NCI-H1048 (cell line): ENCODE measurements around the gene MAGEA9.
"Not testable (repeated sequence)": the region's sequence is repeated elsewhere in the genome, so short reads cannot be mapped to it uniquely, and the experiment has no call there.

ENCODE experiments used
- DNase-seq: peaks from one replicate; lab custom pipeline; 2025; lab: John Stamatoyannopoulos, UW

MAGEA9 gene, protein sequence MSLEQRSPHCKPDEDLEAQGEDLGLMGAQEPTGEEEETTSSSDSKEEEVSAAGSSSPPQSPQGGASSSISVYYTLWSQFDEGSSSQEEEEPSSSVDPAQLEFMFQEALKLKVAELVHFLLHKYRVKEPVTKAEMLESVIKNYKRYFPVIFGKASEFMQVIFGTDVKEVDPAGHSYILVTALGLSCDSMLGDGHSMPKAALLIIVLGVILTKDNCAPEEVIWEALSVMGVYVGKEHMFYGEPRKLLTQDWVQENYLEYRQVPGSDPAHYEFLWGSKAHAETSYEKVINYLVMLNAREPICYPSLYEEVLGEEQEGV

DNA sequence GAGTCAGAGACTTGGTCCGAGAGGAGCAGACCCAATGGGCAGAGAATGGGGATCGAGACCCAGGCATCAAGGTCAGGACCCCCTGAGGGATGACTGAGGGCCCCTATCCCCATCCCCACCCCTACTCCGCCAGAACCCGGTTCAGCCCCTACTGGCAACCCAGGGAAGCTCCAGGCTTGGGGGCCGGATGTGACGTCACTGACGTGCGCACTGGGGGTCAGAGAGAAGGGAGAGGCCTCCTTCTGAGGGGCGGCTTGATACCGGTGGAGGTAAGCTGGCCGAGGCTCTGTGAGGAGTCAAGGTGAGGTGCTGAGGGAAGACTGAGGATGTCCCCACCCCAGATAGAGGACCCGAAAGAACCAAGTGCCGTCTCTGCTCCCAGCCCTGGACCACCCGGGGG, at the start of gene MAGEA9:
Gene MAGEA9, plus strand, starts transcription at position 204 of the 400 bp plus-strand sequence. CDS start 4,281 bp downstream, outside the sequence.
- DNase-seq = not testable (repeated sequence)

DNA sequence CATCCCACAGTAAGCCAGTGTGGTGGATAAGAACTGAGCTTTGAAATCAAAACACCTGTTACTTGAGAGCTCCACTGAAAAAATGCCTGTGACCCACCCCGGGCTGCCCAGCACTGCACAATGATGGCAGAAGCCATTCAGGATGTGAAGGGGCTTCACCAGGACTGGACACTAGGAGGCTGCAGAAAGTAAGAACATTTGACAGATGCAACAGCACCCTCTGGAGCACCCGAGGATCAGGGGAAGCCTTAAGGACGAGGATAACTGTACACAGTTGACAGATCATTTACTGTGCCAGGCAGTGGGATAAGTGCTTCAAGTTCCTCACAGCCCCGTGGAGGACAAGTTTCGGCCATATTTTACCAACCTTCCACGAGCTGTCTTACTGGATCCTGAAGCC, 39.5 kb upstream of the MAGEA9 start:
- DNase-seq = not testable (repeated sequence)

DNA sequence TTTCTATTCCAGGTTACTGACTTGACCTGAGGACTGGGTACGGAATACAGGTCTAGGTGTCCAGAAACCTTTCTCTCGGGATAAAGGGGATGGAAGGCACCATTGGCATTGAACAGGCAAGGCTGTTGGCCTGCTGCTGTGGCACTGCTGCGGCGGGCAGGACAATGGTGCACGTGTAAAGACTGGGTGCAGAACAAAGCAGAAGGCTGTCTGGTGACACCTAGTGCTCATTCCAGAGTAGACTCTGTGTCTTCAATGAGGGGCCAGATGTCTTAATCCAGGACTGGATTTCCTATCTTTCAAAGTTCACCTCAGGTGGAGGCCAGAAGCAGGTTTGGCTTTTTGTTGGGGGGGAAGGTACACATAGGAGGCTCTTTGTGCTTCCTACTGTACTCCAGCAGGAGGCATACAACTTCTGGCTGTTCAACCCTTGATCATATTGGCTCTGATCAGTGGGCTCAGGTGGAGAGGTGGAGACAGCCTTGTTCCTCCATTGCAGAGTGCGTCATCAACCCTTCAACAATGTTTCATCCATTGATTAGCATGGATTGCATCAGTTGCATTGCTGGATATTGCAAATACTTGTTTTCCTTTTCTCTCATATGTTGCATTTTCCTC, 35.2 kb upstream of the MAGEA9 start:
- not testable (repeated sequence) for DNase-seq

DNA sequence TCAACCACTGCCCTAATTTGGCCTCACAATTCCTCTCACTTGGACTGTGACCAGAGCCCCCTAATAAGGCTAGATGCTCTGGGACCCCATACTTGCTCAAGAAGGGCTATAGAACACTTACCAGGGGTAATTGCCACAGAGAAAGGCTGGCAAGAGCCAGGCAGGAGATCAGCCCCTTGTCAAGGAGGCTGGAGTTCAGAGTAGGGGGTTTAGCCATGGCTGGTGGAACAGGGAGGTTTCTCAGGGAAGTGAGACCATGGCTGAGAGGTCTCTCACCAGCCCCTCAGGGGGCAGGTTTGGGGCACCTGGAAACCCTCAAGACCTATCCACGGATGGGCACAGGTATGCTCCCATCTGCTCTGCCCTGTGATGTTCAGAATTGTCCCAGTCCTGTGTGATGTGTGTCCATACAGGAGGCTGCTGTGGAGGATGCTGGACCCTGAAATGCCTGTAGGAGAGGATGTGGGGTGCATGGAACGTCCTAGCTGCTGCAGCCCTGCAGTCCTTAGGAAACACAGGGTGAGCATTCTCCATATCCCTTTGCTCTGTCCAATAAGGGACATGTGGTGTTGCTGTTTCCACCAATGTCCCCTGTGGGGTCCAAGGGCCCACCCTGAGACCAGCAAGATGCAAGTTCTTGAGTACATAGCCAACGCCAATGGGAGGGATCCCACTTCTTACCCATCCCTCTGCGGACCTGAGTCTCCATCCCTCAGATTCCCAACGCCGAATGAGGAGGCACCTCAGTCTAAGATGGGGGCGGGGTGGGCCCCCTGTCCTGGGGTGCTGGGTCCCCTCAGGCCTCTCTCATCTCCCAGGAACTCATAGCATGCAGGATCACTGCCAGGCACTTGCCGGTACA, 24.3 kb upstream of the MAGEA9 start:
- DNase-seq = no peak

DNA sequence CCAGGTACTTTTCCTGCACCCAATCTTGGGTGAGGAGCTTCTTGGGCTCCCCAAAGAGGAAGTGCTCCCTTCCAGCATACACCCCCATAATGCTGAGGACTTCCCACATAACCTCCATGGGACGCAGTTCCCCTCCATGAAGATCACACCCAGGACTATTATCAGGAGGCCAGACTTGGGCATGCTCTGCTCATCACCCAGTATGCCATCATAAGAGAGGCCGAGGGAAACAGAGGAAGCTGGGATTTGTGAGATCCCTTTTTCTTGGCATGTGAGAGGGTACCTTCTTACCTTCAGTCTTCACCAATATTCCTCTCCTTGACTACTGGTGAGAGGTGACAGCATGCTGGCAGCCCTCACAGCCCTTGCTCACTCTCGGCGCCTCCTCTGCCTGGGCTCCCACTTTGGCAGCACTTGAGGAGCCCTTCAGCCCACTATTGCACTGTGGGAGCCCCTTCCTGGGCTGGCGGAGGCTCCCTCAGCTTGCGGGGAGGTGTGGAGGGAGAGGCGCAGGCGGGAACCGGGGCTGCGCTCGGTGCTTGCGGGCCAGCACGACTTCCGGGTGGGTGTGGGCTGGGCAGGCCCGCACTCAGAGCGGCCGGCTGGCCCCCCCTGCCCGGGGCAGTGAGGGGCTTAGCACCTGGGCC, 23.5 kb upstream of the MAGEA9 start:
- no peak for DNase-seq

DNA sequence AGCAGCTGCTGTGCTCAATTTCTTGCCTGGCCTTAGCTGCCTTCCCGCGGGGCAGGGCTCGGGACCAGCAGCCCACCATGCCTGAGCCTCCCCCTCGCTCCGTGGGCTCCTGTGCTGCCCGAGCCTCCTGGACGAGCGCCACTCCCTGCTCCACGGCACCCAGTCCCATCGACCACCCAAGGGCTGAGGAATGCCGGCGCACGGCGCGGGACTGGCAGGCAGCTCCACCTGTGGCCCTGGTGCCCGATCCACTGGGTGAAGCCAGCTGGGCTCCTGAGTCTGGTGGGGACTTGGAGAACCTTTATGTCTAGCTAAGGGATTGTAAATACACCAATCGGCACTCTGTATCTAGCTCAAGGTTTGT, 23.0 kb upstream of the MAGEA9 start:
- not testable (repeated sequence) for DNase-seq

DNA sequence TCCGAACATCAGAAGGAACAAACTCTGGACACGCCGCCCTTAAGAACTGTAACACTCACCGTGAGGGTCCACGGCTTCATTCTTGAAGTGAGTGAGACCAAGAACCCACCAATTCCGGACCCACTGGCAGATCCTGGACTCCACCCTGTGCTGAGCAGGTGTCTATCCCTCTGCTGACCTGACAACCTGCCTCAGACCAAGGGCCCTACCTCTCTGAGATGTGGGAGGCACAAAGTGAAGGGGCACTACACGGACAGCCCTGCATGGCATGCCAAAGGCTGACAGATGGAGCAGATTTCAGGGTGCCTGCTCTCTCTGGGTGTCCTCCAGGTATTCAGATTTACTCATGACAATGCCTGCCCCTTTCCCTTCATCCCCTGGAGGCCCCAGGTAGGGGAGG, 21.9 kb upstream of the MAGEA9 start:
- no peak for DNase-seq

DNA sequence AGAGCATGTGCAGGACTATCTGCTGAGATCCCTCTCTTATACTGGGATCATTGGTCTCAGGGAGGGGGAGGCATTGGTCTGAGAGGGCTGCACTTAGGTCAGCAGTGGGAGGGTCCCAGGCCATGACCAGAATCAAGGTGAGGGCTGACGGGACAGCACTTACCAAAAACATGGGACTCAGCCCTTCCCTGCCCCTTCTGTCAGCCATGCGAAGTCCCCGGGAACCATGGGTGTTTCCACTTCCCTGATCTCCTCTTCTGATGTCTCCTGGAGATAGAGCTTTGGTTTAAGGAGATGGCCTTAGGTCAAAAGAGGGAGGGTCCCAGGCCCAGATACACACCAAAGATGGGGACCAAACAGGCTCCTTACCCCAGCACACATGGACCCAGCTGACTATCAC, 20.8 kb upstream of the MAGEA9 start:
- no peak for DNase-seq

DNA sequence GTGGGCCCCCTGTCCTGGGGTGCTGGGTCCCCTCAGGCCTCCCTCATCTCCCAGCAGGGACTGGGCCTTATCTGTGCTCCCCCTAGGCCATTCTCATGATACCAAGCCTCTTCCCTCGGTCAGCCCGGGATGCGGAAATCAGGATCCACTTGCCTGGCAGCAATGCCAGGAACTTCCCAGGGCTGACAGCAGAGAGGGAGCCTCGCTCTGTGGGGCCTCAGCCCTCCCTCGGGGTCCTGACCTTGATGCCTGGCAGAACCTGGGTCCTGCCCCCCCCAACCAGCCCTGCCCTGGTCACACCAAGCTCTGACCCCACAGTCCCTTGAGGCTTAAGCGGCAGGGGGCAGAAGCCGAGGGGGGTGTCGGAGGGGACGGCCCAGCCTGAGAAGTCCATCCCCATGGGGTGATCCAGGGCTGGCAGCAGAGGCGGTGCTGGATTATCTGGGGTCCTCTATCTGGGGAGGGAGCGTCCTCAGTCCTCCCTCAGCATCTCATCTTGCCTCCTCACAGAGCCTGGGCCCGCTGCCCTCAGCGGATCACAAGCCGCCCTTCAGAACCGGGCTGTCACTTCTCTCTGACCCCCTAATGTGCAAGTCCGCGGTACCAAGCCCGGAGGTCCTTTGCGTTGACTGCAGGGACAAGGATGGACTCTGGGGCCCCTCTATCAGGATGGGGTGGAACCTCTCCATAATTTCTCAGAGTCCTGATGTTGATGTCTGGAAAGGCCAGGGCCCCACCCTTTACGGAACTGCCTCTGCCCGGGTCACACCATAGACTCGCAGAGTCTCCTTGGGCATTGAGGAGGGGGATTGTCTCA, 19.7 kb upstream of the MAGEA9 start:
- not testable (repeated sequence) for DNase-seq

DNA sequence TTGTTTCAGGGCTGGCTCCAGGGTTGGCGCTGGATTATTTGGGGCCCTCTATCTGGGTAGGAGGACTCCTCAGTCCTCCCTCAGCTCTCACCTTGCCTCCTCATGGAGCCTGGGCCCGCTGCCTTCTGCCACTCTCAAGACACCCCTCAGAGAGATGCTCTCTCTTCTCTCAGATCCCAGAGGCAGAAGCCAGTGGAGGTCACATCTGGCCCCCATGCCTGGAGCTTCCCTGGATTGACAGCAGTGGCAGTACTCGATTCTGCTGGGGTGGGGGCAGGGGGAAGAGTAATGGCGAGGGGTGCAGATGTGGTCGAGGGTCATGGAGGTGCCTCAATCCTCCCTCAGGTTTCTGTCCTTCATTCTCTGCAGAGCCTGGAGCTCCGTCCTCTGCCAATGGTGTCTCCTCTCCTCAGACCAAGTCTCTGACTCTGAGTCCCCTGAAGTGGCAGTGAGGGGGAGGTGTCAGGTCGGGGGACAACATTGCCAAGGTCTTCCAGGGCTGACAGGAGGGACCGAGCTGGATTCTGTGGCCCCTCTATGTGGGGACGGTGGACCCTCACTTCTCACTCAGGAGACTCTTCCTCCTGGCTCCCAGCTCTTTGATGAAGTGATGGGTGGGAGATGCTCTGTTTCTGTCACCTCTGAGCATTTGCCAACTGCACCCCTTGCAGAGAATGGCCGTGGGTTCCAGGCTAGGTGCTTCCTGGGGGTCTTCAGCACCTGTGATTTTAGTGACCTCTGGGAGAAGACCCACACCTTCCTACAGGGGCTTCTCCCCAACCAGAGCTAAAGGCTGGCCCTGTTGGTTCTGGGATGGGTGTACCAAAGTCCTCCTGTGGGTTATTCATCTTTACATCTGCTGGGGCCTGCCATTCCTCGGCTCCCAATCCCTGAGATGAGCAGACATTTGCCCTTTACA, 18.8 kb upstream of the MAGEA9 start:
- no peak for DNase-seq

DNA sequence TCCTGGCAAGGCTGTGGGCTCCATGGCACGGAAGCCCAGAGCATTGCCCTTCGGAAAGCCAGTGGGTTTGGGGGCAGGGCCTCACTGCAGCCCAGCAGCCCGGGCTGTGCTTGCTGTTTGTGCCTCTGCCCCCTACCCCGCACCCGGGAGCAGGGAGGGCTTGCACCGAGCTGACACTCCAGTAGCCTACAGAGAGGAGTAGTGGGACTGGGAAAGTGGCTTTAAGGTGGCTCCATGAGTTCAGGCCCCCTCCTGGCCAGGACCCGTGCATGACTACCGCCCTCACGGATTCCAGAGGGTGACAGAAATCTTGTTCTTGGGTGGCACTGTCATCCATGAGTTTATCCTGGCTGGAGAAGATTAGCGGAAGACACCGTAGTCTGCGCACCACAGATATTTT, 11.4 kb upstream of the MAGEA9 start:
- DNase-seq = not testable (repeated sequence)

DNA sequence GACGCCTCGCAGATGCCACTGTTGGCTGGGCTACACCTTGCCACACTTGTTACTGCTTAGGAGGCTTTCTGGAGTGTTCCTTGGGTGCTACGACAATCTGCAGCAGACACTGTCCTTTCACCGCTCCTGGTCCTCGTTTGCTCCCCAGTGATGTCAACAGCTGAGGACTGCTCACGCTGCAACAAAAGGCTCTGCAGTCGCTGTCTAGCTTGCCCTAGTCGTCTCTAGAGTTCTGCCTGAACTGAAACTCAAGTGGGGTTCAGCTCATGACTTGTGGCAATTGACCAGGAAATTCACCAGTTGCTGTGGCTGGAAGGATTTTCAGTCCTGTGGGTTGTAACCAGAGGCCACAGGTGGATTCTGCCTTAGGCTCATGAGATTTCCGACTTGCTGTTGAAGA, 8.7 kb upstream of the MAGEA9 start:
- not testable (repeated sequence) for DNase-seq

DNA sequence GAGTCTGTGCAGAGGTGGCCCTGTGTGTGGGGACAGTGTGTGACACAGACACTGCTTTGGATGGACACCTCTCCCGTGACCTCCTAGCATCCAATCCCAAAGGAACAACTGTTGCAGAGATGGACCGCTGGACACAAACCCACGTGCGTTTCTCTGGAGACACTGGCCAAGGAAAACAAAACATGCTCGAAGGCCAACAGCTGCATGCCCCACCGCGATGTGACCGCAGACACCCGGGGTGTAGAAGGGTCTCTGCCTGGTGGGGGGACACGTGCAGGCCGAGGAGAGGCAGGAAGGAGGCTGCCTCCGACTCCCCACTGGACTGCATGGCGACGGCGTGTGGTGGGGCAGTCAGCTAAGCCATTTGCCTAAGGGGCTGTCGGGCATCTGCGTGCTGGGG, 8.0 kb upstream of the MAGEA9 start, which contains the start of gene HSFX1:
Gene HSFX1, plus strand, starts transcription at position 301 of the 400 bp plus-strand sequence. CDS start 614 bp downstream, outside the sequence.
- DNase-seq = not testable (repeated sequence)

DNA sequence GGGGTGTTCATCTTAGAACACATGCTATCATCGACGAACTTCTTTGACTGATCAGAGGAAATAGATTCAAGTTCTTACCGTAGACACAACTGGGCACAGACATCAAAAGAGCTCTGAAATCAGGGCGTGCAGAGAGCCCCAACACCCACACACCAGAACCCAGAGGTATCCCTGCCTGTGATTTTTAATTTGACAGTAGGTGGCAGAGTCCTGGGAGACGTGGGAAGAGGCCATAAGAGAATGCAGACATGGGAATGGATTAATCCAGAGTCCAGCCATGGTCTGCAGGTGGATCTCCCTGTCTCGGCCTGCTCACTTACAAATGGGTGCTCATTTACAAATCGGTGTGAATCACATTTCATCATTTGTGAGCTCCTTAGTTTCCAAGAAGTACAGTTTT, 3.7 kb upstream of the MAGEA9 start:
- DNase-seq = not testable (repeated sequence)

DNA sequence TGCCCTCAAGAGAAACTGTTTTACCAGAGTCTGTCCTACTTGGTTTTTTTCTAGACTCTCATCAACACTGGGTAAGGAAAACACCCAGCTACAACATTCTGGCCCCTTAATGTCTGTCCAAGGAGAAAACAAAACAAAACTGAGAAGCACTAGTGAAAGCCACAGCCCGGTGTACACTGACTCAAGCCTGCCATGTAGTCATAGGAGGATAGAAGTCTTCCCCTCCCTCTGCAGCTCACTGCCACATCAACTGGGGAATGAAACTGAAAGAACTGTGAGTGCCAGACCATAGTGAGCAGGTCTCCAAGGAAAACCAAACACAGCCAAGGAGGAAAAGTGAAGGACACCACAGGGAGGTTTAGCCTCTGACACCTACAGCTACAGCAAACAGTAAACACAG, 13.8 kb downstream of the MAGEA9 start:
- not testable (repeated sequence) for DNase-seq

DNA sequence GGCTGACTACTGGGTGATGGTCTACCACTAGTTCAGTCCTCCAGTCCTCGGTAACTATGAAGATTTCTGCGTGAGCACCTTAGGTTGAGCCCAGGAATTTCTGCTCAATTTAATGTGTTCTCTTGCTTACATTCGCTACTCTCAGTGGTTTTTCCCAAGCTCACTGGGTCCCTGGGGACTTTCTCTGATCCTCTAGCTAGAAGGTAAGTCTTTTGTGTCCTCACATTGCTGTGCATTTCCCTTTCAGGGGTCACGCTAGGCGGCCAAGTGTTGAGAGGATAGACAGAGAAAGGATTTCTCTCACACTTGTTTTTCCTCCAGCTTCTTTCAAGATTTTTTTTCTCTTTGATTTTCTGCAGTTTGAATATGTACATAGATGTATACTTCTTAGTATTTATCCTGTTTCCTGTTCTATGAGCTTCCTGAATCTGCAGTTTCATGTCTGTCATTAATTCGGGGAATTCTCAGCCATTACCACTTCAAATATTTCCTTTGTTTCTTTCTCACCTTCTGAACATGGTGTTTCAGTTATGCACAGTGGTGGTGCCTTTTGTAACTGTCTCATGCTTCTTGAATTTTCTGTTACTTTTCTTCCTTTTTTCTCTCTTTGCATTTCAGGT, 17.5 kb downstream of the MAGEA9 start:
- DNase-seq = no peak

DNA sequence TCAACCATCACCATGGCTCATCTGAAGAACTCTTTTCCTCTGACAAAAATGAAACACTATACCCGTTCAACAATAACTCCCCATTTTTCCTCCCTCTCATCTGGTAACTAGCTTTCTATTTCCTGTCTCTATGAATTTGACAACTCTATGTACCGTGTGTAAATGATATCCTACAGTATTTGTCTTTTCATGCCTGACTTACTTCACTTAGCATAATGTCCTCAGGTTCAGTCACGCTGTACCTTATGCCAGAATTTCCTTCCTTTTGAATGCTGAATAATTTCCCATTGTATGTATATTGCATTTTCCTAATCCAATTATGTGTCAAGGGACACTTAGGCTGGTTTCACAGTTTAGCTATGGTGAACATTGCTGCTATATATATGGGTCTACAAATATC, 18.2 kb downstream of the MAGEA9 start:
- DNase-seq = peak; percentile 6

DNA sequence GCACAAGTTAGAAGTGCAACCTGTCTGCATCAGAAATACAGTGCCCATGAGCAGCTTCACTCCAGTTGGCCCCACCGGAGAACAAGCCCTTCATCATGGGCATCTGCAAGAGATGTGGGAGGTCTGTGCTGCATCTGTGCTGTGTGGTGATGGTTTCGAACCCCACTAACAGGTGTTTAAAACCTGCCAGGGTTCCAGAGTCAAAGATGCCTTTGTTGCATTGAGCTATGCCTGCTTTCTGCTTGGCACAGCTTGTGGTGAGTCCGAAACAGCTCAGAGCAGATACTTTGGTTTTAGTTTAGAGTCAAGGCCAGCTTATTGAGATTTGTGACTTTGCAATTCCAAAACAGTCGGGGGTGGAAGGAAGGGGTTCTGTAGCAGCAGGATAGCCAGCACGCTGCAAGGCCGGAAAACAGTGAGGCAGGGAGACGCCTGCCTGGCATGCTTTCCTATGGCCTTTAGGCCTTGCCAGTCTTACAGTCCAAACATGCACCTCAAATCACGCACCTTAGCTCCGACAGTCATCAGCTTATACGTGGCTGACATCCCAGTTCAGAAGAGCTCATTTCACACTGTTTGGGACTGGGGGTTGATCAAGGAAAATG, 21.8 kb downstream of the MAGEA9 start:
- DNase-seq = no peak

DNA sequence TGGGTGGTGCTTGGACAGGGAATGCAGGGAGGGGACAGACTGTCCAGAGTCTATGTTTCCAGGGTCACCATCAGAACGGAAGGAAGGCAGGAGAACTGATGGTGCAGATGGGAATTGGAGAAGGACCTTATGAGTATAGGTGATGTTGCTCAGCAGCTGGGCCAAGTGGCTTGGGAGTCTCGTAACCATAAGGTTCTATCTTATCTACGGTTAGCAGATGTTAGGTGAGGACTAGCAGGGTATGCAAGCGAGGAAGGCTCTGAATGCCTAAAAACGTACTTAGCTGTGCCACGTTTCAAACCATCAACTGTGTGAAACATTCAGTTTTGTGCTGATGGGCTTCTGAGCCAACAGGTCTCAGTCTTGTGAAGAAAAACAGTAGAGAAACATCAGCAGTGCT, 22.4 kb downstream of the MAGEA9 start:
- DNase-seq = no peak
